ENCODE data around the gene TSPO. TPM values are rescaled to one million over a fixed set of nuclear protein-coding genes. Genes with fewer than 3 reads are reported as not detected.

The TSPO gene
- total RNA-seq, 4 donors from 2014 or later = 307 to 452 (median 365) TPM

GRCh38 chr22:43182118-43182517 lies 30.8 kb downstream of the TSPO start:
- intact Hi-C loops (cut with DNase I; ENCODE audit: low total_unique reads) (no loop called here), in situ Hi-C loops (cut with MboI; ENCODE audit: low pct_ligation_motif_present in 1 of 4, low pct_unique_long_range_greater_than_20kb in 1 of 4, low sequenced_read_pairs in 3 of 4) (no loop called here)
- no peak for DNase-seq
- TF ChIP-seq POLR2AphosphoS5 (IDR thresholded peaks at IDR 0.05) (no peak), CTCF (IDR thresholded peaks at IDR 0.05) (no peak), POLR2A (IDR thresholded peaks at IDR 0.05) (no peak), EP300 (IDR thresholded peaks at IDR 0.05; ENCODE audit: low read depth) (no peak)
- Histone ChIP-seq H3K27ac (no peak overlapping the region), H3K36me3 (peaks cover 0 to 18% (median 3%) of the 10 kb centered on the region in 4 donors), H3K4me1 (peaks cover 0 to 19% (median 14%) of the 10 kb centered on the region in 4 donors), H3K9me3 (no peaks in the 10 kb centered on the region), H3K27me3 (no peaks in the 10 kb centered on the region), H3K4me3 (no peak overlapping the region)
- WGBS, 2 donors (ENCODE audit: low coverage in 1 of 2) = 87% methylated on average over 10 of the region's 10 CpGs; no CpG with 5 or more reads in 1 of the 2 donors

DNA sequence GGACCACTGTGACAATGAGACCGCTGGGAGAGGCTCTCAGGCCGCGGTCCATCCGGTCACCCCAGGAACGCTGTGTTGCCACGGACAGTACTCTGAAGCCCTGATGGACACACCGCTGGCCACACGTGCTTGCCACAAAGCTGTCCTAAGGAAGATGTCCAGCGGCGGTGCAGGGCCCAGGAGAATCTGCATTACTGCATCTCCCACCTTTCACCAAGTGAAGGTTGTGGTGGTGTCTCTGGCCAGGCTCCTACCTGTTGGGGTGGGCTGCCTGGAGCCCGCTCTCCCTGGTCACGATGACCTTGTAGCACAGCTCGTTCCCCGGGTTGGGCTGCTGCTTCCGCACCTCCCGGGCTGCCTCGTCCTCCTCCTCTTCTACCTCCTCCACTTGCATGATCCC lies 31.4 kb downstream of the TSPO start:
- in situ Hi-C loops (cut with MboI; ENCODE audit: low pct_ligation_motif_present in 1 of 4, low pct_unique_long_range_greater_than_20kb in 1 of 4, low sequenced_read_pairs in 3 of 4) (no loop called here), intact Hi-C loops (cut with DNase I; ENCODE audit: low total_unique reads) (no loop called here)
- Histone ChIP-seq H3K27me3 (no peaks in the 10 kb centered on the region), H3K27ac (no peak overlapping the region), H3K9me3 (no peaks in the 10 kb centered on the region), H3K4me1 (peaks cover 0 to 19% (median 15%) of the 10 kb centered on the region in 4 donors), H3K36me3 (peaks cover 0 to 18% (median 3%) of the 10 kb centered on the region in 4 donors), H3K4me3 (no peak overlapping the region)
- no peak for TF ChIP-seq EP300 (IDR thresholded peaks at IDR 0.05; ENCODE audit: low read depth)
- TF ChIP-seq POLR2A (IDR thresholded peaks at IDR 0.05) = no peak
- TF ChIP-seq POLR2AphosphoS5 (IDR thresholded peaks at IDR 0.05) = no peak
- TF ChIP-seq CTCF (IDR thresholded peaks at IDR 0.05) = no peak
- WGBS, 2 donors (ENCODE audit: low coverage in 1 of 2) = 97% methylated on average over 17 of the region's 17 CpGs; no CpG with 5 or more reads in 1 of the 2 donors
- no peak for DNase-seq

GRCh38 chr22:43183496-43184277 lies 32.3 kb downstream of the TSPO start:
- no peaks in the 10 kb centered on the region for H3K27me3 ChIP-seq
- in situ Hi-C loops (cut with MboI; ENCODE audit: low pct_ligation_motif_present in 1 of 4, low pct_unique_long_range_greater_than_20kb in 1 of 4, low sequenced_read_pairs in 3 of 4) (no loop called here), intact Hi-C loops (cut with DNase I; ENCODE audit: low total_unique reads) (no loop called here)
- no peak for DNase-seq
- 74 to 83% methylated on average over 1 to 12 of the region's 12 CpGs for WGBS, 2 donors (ENCODE audit: low coverage in 1 of 2)
- no peaks in the 10 kb centered on the region for H3K9me3 ChIP-seq
- no peak overlapping the region for H3K4me3 ChIP-seq
- TF ChIP-seq CTCF (IDR thresholded peaks at IDR 0.05) (no peak), EP300 (IDR thresholded peaks at IDR 0.05; ENCODE audit: low read depth) (no peak), POLR2AphosphoS5 (IDR thresholded peaks at IDR 0.05) (no peak), POLR2A (IDR thresholded peaks at IDR 0.05) (no peak)
- H3K4me1 ChIP-seq = peaks cover 0 to 23% (median 18%) of the 10 kb centered on the region in 4 donors
- H3K27ac ChIP-seq = no peak overlapping the region
- H3K36me3 ChIP-seq = peaks cover 0 to 15% (median 3%) of the 10 kb centered on the region in 4 donors

DNA sequence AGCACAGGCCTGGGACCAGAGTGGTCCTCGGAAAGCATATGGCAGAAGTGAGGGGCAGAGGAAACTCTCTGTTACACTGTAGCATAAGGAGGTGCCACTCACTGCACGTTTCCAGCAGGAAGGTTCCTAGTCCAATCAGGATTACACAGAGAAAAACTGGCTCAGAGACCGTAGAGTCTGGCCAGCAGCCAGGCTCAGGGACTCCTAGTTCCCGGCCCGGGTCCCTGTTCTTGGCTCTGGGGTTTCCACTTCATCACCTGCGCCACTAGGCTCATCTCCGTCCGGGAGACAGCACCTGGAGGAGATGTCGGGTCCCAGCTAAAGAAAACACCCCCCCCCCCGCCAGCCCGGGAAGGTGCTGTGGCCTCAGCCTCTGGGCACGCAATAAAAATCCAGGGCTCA lies 34.5 kb downstream of the TSPO start:
- H3K4me3 ChIP-seq = peak overlapping the region; percentile 53 to 90 (median 78)
- TF ChIP-seq POLR2AphosphoS5 (IDR thresholded peaks at IDR 0.05) (peak in 1 of 3 donors; percentile 14), CTCF (IDR thresholded peaks at IDR 0.05) (no peak)
- H3K4me1 ChIP-seq = peaks cover 0 to 23% (median 18%) of the 10 kb centered on the region in 4 donors
- 30% methylated on average over 12 of the region's 12 CpGs; no CpG with 5 or more reads in 1 of the 2 donors for WGBS, 2 donors (ENCODE audit: low coverage in 1 of 2)
- DNase-seq = peak; percentile 62
- H3K36me3 ChIP-seq = no peaks in the 10 kb centered on the region
- in situ Hi-C loops (cut with MboI; ENCODE audit: low pct_ligation_motif_present in 1 of 4, low pct_unique_long_range_greater_than_20kb in 1 of 4, low sequenced_read_pairs in 3 of 4) = no loop called here
- intact Hi-C loops (cut with DNase I; ENCODE audit: low total_unique reads) = loop anchor here (1.0 kb wide), 1 partner anchor 39 kb away; no protein-coding TSS in a partner anchor
- H3K27ac ChIP-seq = peak overlapping the region; percentile 81 to 97 (median 94)
- H3K9me3 ChIP-seq = no peaks in the 10 kb centered on the region
- no peaks in the 10 kb centered on the region for H3K27me3 ChIP-seq
